Skeletal muscle satellite cell (primary cell): ENCODE results near the gene PPIE.
"Not testable (repeated sequence)": the region's sequence is repeated elsewhere in the genome, so short reads cannot be mapped to it uniquely, and the experiment has no call there.

ENCODE experiments used
- H3K27me3 ChIP-seq: 2 replicates; pipeline ENCODE4 v1.7.0; 2013; ENCODE audit warnings: low read length; ENCODE audit not compliant: control insufficient read depth, insufficient read depth
- H3K36me3 ChIP-seq: 2 replicates; pipeline ENCODE4 v1.7.0; 2013; ENCODE audit warnings: mild to moderate bottlenecking, control low read depth, low read length; ENCODE audit not compliant: insufficient read depth
- H3K4me1 ChIP-seq: 2 replicates; pipeline ENCODE4 v1.7.0; 2013; ENCODE audit warnings: low read length; ENCODE audit not compliant: control insufficient read depth, insufficient read depth
- H3K4me2 ChIP-seq: 2 replicates; pipeline ENCODE4 v1.7.0; 2013; ENCODE audit warnings: mild to moderate bottlenecking, low read length
- H3K4me3 ChIP-seq: 2 replicates; pipeline ENCODE4 v1.7.0; 2013; ENCODE audit warnings: low read length
- H3K9ac ChIP-seq: 2 replicates; pipeline ENCODE4 v1.7.0; 2013; ENCODE audit warnings: mild to moderate bottlenecking, low read depth, low read length, moderate library complexity
- H3K9me3 ChIP-seq: replicated peaks from 2 replicates; pipeline ENCODE4 v1.7.0; 2013; ENCODE audit warnings: mild to moderate bottlenecking, control low read depth, low read length

Gene PPIE

DNA sequence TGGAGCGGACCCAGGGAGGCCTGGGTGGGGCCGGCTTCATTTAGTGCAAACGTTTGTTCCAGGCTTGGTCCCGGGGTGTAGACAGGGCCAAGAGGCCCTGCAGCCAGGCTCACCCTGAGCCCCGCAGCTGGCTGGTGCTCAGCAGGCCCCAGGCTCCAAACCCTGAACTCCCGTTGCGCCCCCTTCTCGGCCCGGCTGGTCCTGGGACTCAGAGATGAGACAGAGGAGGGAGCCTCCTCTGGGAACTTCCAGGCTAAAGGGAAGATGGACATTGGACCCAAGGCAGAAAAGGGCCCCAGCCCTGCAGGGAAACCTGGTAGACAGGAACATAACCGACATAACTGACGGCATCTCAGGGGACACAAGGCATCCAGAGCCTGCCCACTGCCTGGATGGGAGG lies 36.5 kb downstream of the PPIE start:
- H3K4me1 ChIP-seq, H3K4me2 ChIP-seq, H3K9ac ChIP-seq, H3K36me3 ChIP-seq, H3K9me3 ChIP-seq, H3K27me3 ChIP-seq, H3K4me3 ChIP-seq: not testable (repeated sequence)

DNA sequence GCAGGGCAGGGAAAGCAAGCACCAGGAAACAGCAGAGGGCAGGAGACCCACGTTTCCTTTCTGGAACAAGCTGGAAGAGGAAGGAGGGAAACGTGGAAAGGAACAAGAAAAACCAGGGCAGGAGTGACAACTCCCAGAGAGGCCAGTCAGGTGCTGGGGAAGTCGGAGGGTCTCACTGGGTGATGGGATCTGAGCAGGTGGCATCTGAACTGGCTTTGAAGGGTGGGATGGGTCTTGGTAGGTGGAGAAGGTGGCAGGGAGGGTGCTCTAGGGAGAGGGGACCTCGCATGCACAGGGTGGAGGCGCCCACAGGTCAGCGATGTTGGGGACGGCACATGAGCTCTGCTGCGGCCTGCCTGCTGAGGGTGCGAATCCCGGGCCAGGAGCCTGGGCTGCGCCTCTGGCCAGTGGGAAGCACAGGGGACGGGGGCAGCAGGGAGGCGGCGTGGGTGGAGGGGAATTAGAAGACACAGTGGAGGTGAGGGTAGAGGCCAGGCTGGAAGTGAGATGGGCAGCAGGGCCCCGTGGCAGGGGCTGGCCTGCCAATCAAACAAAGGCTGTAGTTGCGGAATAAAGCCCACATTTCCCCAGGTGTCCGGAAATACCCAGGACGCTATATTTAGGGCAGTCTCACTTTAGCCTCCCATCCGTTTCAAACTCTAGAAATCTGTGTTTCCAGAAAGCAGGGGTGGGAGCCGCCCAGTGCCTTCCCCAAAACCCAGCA lies 37.2 kb downstream of the PPIE start:
- H3K4me2 ChIP-seq, H3K4me3 ChIP-seq, H3K27me3 ChIP-seq, H3K4me1 ChIP-seq, H3K9ac ChIP-seq, H3K36me3 ChIP-seq, H3K9me3 ChIP-seq: not testable (repeated sequence)

DNA sequence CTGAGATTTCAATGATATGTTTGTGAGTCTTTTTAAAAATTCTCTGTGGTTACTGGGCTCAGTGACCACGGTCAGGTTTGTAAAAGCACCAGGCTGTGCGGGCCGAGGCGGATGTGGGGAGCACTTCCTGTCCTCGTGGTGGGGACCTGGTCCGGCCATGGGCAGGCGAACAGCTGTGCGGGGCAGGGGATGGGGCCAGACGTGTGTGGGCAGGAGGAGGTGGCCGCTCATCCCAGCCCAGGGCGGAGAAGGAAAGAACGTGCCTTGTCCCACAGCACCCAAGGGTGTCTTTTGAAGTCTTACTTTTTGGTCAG lies 37.7 kb downstream of the PPIE start:
- Histone ChIP-seq H3K4me1 (no peaks in the 10 kb centered on the region), H3K9ac (no peak overlapping the region), H3K27me3 (peaks cover 10% of the 10 kb centered on the region), H3K36me3 (no peaks in the 10 kb centered on the region), H3K4me3 (no peak overlapping the region), H3K4me2 (no peak overlapping the region), H3K9me3 (no peaks in the 10 kb centered on the region)

DNA sequence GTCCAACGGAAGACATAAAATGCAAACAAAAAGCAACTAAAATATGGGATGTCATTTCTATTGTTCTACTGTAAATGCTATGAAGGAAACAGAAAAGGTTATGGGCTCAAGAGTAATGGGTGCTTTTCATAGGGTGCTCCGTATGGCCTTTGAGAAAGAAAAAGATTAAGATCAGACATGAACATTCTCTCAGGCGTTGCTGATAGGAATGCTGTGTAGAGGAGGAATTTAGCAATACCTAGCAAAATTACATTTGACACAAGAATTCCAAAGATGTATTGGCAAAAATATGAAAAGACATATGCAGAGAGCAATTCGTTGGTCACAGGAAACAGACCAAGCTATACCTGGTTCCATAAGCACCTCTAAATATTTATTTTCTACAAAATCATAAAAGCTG lies 38.2 kb downstream of the PPIE start:
- Histone ChIP-seq H3K9me3 (no peaks in the 10 kb centered on the region), H3K4me2 (no peak overlapping the region), H3K36me3 (no peaks in the 10 kb centered on the region), H3K27me3 (peaks cover 10% of the 10 kb centered on the region), H3K4me1 (no peaks in the 10 kb centered on the region), H3K9ac (no peak overlapping the region), H3K4me3 (no peak overlapping the region)

DNA sequence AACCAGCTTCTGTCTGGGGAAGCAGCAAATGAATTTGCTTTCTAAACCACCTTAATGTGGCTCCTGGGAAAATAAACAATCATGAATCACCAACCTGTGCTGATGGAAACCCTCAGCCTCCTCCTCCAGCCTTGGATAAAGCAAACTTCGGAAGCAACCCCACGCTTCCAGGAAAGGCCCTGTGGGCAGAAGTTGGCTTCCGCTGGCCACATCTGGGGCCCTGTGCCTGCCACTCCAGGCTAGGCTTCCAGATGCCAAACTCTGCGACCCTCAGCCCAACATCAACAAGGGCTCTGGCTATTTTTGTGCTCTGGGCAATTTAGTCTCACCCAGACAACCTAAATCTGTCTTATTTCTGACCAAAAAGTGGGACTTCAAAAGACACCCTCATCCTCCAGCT lies 38.6 kb downstream of the PPIE start:
- peaks cover 10% of the 10 kb centered on the region for H3K27me3 ChIP-seq
- no peak overlapping the region for H3K4me3 ChIP-seq
- no peaks in the 10 kb centered on the region for H3K4me1 ChIP-seq
- no peak overlapping the region for H3K4me2 ChIP-seq
- no peaks in the 10 kb centered on the region for H3K9me3 ChIP-seq
- H3K36me3 ChIP-seq: no peaks in the 10 kb centered on the region
- no peak overlapping the region for H3K9ac ChIP-seq

DNA sequence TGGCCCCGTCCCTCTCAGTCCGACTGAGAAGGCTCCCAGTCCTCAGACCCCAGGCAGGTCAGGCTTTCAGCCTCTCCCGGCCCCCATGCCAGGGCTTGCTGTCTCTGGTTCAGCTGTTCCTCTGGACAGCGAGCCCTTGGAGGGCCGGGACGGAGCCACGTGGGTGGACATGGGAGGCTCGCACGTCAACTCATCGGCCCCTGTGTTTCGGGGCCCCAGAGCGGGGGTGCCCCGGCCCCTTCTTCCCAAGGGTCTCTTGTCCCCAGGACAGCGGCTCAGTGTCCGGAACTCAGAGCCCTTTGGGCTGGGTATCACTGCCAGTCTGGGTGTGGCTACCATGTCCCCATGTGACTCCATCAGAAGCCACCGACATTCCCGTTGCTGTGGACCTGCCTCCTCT lies 39.2 kb downstream of the PPIE start:
- H3K9ac ChIP-seq, H3K4me1 ChIP-seq, H3K27me3 ChIP-seq, H3K4me2 ChIP-seq, H3K36me3 ChIP-seq, H3K4me3 ChIP-seq, H3K9me3 ChIP-seq: not testable (repeated sequence)

DNA sequence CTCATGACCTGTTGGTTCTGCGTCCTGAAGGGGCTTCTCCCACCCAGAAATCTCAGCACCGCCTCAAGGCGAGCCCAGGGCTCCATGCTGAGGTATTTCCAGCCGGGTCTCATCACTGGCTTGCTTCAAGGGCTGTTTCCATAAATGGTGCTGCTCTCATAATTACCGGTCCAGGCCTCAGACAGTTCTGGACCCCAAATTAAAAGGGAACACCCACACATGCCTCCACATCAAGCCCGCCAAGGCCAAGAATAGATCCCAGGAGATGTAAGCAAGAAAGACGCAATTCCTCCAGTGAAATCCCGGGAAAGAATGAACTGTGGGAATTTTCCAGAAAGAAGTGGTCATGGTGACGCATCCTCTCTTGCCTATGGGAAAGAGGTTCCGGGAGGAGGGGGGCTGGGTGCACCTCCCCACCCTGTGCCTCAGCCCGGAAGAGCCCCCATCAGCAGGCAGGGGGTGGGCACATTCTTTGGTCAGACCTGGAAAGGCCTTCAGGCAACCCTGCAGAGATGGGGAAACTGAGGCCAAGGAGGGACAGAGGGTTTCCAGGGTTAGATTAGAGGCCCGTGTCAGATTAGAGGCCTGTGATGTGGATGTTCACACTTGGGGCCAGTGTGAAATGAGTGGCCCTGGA lies 39.9 kb downstream of the PPIE start:
- not testable (repeated sequence) for H3K4me1 ChIP-seq, H3K9ac ChIP-seq, H3K4me3 ChIP-seq, H3K4me2 ChIP-seq, H3K9me3 ChIP-seq, H3K36me3 ChIP-seq
- H3K27me3 ChIP-seq: peaks cover 11% of the 10 kb centered on the region

DNA sequence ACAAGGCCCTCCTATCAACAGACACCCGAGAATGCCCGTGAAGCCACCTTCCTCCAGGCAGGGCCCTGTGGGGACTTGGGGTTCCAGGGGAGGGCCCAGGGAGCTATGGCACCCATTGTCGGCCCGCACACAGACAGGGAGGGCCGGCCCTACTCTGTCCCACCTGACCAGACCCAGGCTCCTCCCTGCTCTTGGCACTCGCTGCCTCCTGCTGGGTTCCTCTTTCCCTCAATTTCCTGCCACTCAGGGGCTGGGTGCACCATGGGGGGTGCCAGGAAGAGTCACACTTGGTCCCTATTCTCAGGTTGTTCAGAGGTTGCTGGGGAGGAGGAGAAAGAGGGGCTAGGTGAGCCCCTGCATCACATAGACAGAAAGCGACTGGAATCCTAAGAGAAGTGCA lies 40.5 kb downstream of the PPIE start:
- Histone ChIP-seq H3K4me2 (no peak overlapping the region), H3K27me3 (peaks cover 14% of the 10 kb centered on the region), H3K9ac (no peak overlapping the region)

DNA sequence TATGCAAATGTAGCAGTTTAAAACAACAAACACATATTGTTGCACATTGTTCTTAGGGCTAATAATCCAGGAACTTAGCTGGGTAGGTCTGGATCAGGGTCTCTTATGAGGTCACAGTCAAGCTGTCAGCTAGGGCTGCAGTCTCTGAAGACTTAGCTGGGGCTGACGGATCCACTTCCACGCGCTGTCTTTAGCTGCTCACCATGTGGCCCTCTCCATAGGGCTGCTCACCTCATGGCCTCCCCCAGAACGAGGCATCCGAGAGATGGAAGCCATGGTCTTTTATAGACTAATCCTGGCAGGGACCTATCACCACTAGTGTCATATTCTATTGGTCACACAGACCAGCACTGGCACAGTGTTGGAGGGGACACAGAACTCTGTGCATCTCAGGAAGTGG lies 41.1 kb downstream of the PPIE start:
- Histone ChIP-seq H3K27me3 (peaks cover 14% of the 10 kb centered on the region), H3K9ac (no peak overlapping the region), H3K4me3 (no peak overlapping the region), H3K9me3 (no peaks in the 10 kb centered on the region), H3K4me1 (no peaks in the 10 kb centered on the region), H3K36me3 (no peaks in the 10 kb centered on the region), H3K4me2 (no peak overlapping the region)

More for the DNA sequence above, 40.5 kb downstream of the PPIE start:
- Histone ChIP-seq H3K36me3 (no peaks in the 10 kb centered on the region), H3K4me1 (no peaks in the 10 kb centered on the region), H3K4me3 (no peak overlapping the region), H3K9me3 (no peaks in the 10 kb centered on the region)

DNA sequence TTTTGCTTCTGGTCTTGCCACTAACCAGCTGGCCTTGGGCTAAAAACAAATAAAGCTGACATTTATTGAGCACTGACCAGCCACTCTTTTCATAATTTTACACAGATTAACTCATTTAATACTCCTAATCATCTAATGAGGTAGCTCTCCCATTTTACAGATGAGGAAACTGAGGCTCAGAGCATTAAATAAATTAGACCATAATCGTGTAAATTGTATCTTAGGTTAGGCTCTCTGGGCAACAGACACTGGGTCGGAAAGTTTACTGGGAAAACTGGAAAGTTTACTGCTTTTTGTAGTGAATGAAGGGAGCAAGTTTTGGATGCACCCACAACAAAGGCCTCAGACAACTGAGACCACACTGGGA lies 42.6 kb downstream of the PPIE start:
- H3K9ac ChIP-seq: no peak overlapping the region
- H3K27me3 ChIP-seq: peaks cover 18% of the 10 kb centered on the region
- H3K36me3 ChIP-seq: no peaks in the 10 kb centered on the region
- H3K9me3 ChIP-seq: no peaks in the 10 kb centered on the region
- H3K4me2 ChIP-seq: no peak overlapping the region
- no peak overlapping the region for H3K4me3 ChIP-seq
- H3K4me1 ChIP-seq: peaks cover 6% of the 10 kb centered on the region

DNA sequence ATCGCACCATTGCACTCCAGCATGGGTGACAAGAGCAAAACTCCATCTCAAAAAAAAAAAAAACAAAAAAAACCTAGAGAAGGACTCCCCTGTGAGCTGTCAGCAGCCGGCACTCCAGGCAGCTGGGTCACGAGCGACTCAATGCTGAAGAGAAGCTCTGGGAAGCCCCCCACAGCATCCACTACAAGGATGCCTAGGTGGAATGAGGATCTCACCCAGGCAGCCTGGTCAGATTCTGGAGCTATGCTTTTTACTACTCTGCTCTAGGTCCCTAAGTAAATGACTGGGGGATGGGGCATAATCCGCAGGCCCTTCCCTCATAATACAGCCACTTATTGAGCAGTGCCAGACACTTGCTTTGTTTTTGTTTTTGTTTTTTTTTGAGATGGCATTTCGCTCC lies 43.4 kb downstream of the PPIE start:
- no peak overlapping the region for H3K9ac ChIP-seq
- peaks cover 19% of the 10 kb centered on the region for H3K27me3 ChIP-seq
- H3K9me3 ChIP-seq: no peaks in the 10 kb centered on the region
- H3K36me3 ChIP-seq: no peaks in the 10 kb centered on the region
- H3K4me1 ChIP-seq: peaks cover 9% of the 10 kb centered on the region
- no peak overlapping the region for H3K4me3 ChIP-seq
- H3K4me2 ChIP-seq: no peak overlapping the region

DNA sequence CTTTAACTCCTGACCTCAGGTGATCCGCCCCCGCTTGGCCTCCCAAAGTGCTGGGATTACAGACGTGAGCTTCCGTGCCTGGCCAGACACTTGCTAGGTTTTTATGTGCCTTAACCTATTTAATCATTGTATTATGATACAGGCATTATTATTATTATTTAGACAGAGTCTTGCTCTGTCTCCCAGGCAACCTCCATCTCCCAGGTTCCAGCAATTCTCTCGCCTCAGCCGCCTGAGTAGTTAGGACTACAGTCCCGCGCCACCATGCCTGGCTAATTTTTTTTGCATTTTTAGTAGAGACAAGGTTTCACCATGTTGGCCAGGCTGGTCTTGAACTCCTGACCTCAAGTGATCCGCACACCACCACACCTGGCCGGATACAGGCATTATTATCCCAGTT lies 44.0 kb downstream of the PPIE start:
- H3K36me3 ChIP-seq, H3K4me2 ChIP-seq, H3K4me1 ChIP-seq, H3K9me3 ChIP-seq, H3K9ac ChIP-seq, H3K4me3 ChIP-seq: not testable (repeated sequence)
- peaks cover 25% of the 10 kb centered on the region for H3K27me3 ChIP-seq
